ENCODE results near the gene TUBA3D.
"Not testable (repeated sequence)": the region's sequence is repeated elsewhere in the genome, so short reads cannot be mapped to it uniquely, and the experiment has no call there.

- TF ChIP-seq, protein P1, sequence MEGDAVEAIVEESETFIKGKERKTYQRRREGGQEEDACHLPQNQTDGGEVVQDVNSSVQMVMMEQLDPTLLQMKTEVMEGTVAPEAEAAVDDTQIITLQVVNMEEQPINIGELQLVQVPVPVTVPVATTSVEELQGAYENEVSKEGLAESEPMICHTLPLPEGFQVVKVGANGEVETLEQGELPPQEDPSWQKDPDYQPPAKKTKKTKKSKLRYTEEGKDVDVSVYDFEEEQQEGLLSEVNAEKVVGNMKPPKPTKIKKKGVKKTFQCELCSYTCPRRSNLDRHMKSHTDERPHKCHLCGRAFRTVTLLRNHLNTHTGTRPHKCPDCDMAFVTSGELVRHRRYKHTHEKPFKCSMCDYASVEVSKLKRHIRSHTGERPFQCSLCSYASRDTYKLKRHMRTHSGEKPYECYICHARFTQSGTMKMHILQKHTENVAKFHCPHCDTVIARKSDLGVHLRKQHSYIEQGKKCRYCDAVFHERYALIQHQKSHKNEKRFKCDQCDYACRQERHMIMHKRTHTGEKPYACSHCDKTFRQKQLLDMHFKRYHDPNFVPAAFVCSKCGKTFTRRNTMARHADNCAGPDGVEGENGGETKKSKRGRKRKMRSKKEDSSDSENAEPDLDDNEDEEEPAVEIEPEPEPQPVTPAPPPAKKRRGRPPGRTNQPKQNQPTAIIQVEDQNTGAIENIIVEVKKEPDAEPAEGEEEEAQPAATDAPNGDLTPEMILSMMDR (IDR thresholded peaks at IDR 0.05): not testable (repeated sequence)
- not testable (repeated sequence) for TF ChIP-seq POLR2A (IDR thresholded peaks at IDR 0.05)
These were observed 36.3 kb downstream of the TUBA3D start for GRCh38 chr2:131511969-131512870.
